Breast epithelium (tissue), 4 donors: ENCODE data around the gene FYB1. TPM values are rescaled to one million over a fixed set of nuclear protein-coding genes. Genes with fewer than 3 reads are reported as not detected.

ENCODE experiments used
- DNase-seq, 2 donors: peaks; one replicate each; pipeline ENCODE4 v3.0.0-alpha.2; 2019; ENCODE audit warnings: low spot score in 2 of 2
- H3K27ac ChIP-seq, 2 donors: fragments of 200-600 bp; sonication (generic) in 1 of 2; one replicate each; pipeline ENCODE4 v1.5.1; 2016 to 2019; ENCODE audit warnings: mild to moderate bottlenecking in 1 of 2
- H3K27me3 ChIP-seq, 2 donors: fragments of 200-600 bp; sonication (generic) in 1 of 2; one replicate each; pipeline versions ENCODE4 v1.5.1 to v1.6.0; 2017 to 2019; ENCODE audit warnings: control low read depth in 1 of 2, mild to moderate bottlenecking in 1 of 2
- H3K36me3 ChIP-seq: fragments of 200-600 bp; one replicate; pipeline ENCODE4 v1.5.1; 2019
- H3K4me1 ChIP-seq, 2 donors: fragments of 200-600 bp; sonication (generic); one replicate each; pipeline ENCODE4 v1.5.1; 2016 to 2019; ENCODE audit warnings: control low read depth in 1 of 2
- H3K4me3 ChIP-seq, 3 donors: fragments of 200-600 bp; sonication (generic); 1 replicate in 2 of 3; 2 replicates in 1 of 3; pipeline ENCODE4 v1.5.1; 2016 to 2019; ENCODE audit warnings: mild to moderate bottlenecking in 3 of 3, moderate library complexity in 2 of 3
- H3K9me3 ChIP-seq, 2 donors: fragments of 200-600 bp; sonication (generic) in 1 of 2; one replicate each; pipeline ENCODE4 v1.5.1; 2016 to 2019; ENCODE audit warnings: control low read depth in 1 of 2
- POLR2A ChIP-seq: fragments of 450-650 bp; IDR thresholded peaks from one replicate; pipeline ENCODE4 v1.6.1; 2016; ENCODE audit warnings: antibody characterized with exemption, mild to moderate bottlenecking, moderate library complexity
- POLR2AphosphoS5 ChIP-seq, 3 donors: sonication (generic); formaldehyde crosslinking; IDR thresholded peaks; one replicate each; pipeline ENCODE4 v1.6.1; 2017; ENCODE audit warnings: antibody characterized with exemption in 3 of 3
- intact Hi-C: fragments of 100-400 bp; cut with DNase I; formaldehyde crosslinking; loops from one replicate; pipeline ENCODE4 v1.15.1; 2023; ENCODE audit warnings: low total_unique reads
- total RNA-seq, 3 donors: library from RNA; depleted of rRNA; stranded (reverse); fragments of >200 nt; gene quantifications; one replicate each; pipeline ENCODE4 v1.1.0, GENCODE V29; 2016
- TF ChIP-seq, protein P1 (sequence below), 3 donors: fragments of 450-650 bp; IDR thresholded peaks; one replicate each; pipeline ENCODE4 v1.5.1; 2016 to 2017; ENCODE audit warnings: antibody characterized with exemption in 3 of 3, mild to moderate bottlenecking in 3 of 3, moderate library complexity in 3 of 3

FYB1 gene
- total RNA-seq, 3 donors from 2014 or later, result 10.2 to 17.9 (median 11.4) TPM

DNA sequence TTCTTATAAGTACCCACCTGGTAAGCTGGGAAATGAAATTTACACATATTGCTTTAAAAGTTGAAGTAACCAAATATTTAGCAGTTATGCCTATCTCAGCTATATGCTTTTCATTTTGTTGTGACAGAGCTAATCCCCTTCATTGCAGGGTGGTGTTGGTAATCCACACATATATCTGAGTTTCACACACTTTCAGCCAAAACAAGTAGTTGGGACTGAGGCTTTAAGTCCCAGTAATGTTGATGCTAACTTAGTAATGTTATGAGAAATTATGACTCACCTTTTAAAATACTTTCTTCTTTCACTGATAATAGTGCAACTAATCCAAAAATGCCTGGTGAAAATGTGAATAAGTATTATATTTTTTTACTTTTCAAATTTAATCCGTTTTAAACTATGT, 126.0 kb downstream of the FYB1 start:
- H3K36me3 ChIP-seq, result no peaks in the 10 kb centered on the region
- intact Hi-C loops, result no loop called here
- no peak for DNase-seq
- H3K9me3 ChIP-seq, result peaks cover 0 to 6% of the 10 kb centered on the region in 2 donors
- H3K4me1 ChIP-seq, result no peaks in the 10 kb centered on the region
- no peaks in the 10 kb centered on the region for H3K27me3 ChIP-seq
- TF ChIP-seq POLR2A (no peak), POLR2AphosphoS5 (IDR thresholded peaks at IDR 0.05) (no peak)
- TF ChIP-seq, protein P1, sequence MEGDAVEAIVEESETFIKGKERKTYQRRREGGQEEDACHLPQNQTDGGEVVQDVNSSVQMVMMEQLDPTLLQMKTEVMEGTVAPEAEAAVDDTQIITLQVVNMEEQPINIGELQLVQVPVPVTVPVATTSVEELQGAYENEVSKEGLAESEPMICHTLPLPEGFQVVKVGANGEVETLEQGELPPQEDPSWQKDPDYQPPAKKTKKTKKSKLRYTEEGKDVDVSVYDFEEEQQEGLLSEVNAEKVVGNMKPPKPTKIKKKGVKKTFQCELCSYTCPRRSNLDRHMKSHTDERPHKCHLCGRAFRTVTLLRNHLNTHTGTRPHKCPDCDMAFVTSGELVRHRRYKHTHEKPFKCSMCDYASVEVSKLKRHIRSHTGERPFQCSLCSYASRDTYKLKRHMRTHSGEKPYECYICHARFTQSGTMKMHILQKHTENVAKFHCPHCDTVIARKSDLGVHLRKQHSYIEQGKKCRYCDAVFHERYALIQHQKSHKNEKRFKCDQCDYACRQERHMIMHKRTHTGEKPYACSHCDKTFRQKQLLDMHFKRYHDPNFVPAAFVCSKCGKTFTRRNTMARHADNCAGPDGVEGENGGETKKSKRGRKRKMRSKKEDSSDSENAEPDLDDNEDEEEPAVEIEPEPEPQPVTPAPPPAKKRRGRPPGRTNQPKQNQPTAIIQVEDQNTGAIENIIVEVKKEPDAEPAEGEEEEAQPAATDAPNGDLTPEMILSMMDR (IDR thresholded peaks at IDR 0.05), result no peak
- H3K4me3 ChIP-seq, result no peak overlapping the region
- no peak overlapping the region for H3K27ac ChIP-seq

DNA sequence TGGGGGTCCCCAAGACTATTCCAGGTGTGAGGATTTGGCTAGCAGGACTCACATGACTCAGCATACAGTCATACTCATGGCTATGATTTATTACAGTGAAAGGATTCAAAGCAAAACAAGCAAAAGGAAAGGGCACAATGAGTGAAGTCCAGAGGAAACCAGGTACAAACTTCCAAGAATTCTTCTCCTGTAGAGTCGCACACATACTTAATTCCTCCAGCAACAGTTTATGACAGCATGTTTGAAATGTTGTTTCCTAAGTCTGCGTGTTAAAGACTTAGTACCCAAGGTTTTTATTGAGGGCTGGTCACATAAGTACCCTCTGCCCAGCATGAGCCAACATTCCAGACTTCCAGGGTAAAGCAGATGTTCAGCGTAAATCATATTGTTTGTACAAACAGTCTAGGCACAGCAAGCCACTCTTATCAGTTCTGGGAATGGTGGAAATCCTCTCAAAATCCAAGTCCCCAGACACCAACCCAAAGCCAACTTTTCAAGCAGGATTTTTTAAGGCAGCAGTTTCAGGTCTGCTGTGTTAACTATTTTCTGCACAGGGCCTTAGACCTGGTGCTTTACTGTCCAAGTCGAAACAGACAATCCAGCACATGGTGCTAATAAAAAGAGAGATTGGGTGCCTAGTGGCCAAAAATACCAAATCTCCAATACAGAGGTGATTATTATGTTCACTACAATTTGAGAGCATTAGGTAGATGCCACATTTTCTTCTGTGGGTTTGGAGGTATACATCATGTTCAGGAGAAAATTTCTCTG, 126.6 kb downstream of the FYB1 start:
- intact Hi-C loops, result no loop called here
- no peaks in the 10 kb centered on the region for H3K27me3 ChIP-seq
- H3K9me3 ChIP-seq, result peaks cover 0 to 6% of the 10 kb centered on the region in 2 donors
- H3K27ac ChIP-seq, result no peak overlapping the region
- no peak overlapping the region for H3K4me3 ChIP-seq
- no peaks in the 10 kb centered on the region for H3K4me1 ChIP-seq
- TF ChIP-seq, protein P1 (IDR thresholded peaks at IDR 0.05), result no peak
- H3K36me3 ChIP-seq, result no peaks in the 10 kb centered on the region
- no peak for DNase-seq

DNA sequence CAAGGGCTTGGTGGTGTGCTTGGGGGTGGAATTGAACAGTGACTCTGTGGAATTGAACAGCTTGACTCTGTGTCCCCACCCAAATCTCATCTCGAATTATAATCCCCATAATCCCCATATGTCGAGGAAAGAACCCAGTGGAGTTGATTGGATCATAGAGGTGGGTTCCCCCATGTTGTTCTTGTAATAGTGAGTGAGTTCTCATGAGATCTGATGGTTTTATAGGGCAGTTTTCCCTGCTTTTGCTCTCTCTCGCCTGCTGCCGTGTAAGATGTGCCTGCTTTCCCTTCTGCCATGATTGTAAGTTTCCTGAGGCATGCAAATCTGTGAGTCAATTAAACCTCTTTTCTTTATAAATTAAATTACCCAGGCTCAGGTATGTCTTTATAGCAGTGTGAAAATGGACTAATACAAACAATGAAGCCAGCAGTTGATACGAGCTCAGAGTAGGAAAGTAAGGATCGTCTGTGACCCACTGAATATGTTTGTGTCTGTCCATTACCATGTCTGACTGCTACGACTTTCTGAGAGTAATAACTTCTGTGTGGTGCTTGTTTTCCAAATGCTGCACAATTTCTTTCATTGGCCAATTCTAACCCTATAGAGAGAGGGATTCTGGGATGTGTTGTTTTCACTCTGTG, 127.3 kb downstream of the FYB1 start:
- TF ChIP-seq, protein P1 (IDR thresholded peaks at IDR 0.05), result no peak
- TF ChIP-seq POLR2AphosphoS5 (IDR thresholded peaks at IDR 0.05) (no peak), POLR2A (no peak)
- Histone ChIP-seq H3K27me3 (no peaks in the 10 kb centered on the region), H3K36me3 (no peaks in the 10 kb centered on the region), H3K4me3 (no peak overlapping the region), H3K9me3 (peaks cover 0 to 6% of the 10 kb centered on the region in 2 donors), H3K4me1 (no peaks in the 10 kb centered on the region), H3K27ac (no peak overlapping the region)
- intact Hi-C loops, result no loop called here
- DNase-seq, result no peak

DNA sequence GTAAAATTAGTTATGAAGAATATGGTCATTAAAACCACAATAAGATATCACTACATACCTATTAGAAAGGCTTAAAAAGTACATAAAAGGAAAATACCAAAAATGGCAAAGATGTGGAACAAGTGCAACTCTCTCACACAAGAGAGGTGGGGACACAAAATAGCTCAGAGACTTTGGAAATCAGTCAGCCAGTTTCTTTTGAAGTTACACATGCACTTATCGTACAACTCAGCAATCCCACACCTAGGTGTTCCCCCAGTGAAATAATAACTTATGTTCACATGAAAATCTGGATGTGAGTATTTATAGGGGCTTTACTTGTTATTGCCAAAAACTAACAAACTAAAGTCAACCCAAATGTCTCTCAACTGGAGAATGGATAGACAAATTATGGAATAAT, 135.4 kb downstream of the FYB1 start:
- no peak overlapping the region for H3K27ac ChIP-seq
- no peaks in the 10 kb centered on the region for H3K27me3 ChIP-seq
- TF ChIP-seq POLR2A, result no peak
- TF ChIP-seq, protein P1 (IDR thresholded peaks at IDR 0.05), result no peak
- no peak for TF ChIP-seq POLR2AphosphoS5 (IDR thresholded peaks at IDR 0.05)
- no peaks in the 10 kb centered on the region for H3K4me1 ChIP-seq
- DNase-seq, result no peak
- no peaks in the 10 kb centered on the region for H3K9me3 ChIP-seq
- intact Hi-C loops, result no loop called here
- no peaks in the 10 kb centered on the region for H3K36me3 ChIP-seq
- H3K4me3 ChIP-seq, result no peak overlapping the region

DNA sequence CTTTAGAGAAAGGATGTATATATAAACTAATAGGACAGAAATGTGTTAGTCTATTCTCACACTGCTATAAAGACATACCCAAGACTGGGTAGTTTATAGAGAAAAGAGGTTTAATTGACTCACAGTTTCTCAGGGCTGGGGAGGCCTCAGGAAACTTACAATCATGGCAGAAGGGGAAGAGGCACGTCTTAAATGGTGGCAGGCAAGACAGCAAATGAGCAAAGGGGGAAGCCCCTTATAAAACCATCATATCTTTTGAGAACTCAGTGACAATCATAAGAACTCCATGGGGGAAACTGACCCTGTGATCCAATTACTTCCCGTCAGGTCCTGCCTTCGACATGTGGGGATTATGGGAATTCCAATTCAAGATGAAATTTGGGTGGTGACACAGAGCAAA, 136.4 kb downstream of the FYB1 start:
- Histone ChIP-seq H3K27ac (no peak overlapping the region), H3K4me1 (no peaks in the 10 kb centered on the region), H3K4me3 (no peak overlapping the region), H3K36me3 (no peaks in the 10 kb centered on the region), H3K9me3 (no peaks in the 10 kb centered on the region), H3K27me3 (no peaks in the 10 kb centered on the region)
- intact Hi-C loops, result no loop called here
- TF ChIP-seq, protein P1 (IDR thresholded peaks at IDR 0.05), result no peak
- TF ChIP-seq POLR2A (no peak), POLR2AphosphoS5 (IDR thresholded peaks at IDR 0.05) (no peak)
- DNase-seq, result no peak
